Left cardiac atrium (tissue), 4 donors: Measurements from ENCODE around the gene SLC12A3. TPM values are rescaled to one million over a fixed set of nuclear protein-coding genes. Genes with fewer than 3 reads are reported as not detected.

Experiments
- ATAC-seq, 2 donors: fragments of 200-7000 bp; cut with Tn5 transposase; one replicate each; pipeline ENCODE4 v1.9.1; 2020; ENCODE audit warnings: mild to moderate bottlenecking in 2 of 2, moderate library complexity in 2 of 2
- DNase-seq: peaks from one replicate; pipeline ENCODE4 v3.0.0-alpha.2; 2020
- intact Hi-C, 2 donors: fragments of 100-400 bp; cut with DNase I; formaldehyde crosslinking; loops; one replicate each; pipeline versions ENCODE4 v1.14.1 to v1.15.1; 2022 to 2023
- long read RNA-seq: library from polyadenylated mRNA; unstranded; transcript quantifications from one replicate; pipeline ENCODE4 v2.0.0, GENCODE V29; 2021
- total RNA-seq, 2 donors: library from RNA; stranded (reverse); fragmentation: NEBNext Ultra II Directional; extraction: Animal tissue kit (Norgen Biotek cat#: 25700); gene quantifications; one replicate each; pipeline ENCODE4 v1.2.1, GENCODE V29; 2021
- donor health status: DM: no; HTN: yes; CAD: no.
- donor health status: DM: no; HTN: yes; CAD: no; lungs with severe emphysema.
- donor health status: DM: yes; HTN: yes; CAD: no.
- donor health status: Dilated cardiomyopathy.

SLC12A3 gene
- not detected for total RNA-seq
- long read RNA-seq, result 0 reads

- ATAC-seq (no peak), DNase-seq (no peak)
- intact Hi-C loops, result loop anchor here (5.0 to 10.0 kb wide), 5 partner anchors 87 to 560 kb away; no protein-coding TSS in a partner anchor
These were observed at the start of gene SLC12A3 for GRCh38 chr16:56864960-56865359. TSS of gene SLC12A3 (plus strand) at chr16:56865207. CDS start at chr16:56865236, 29 bp downstream.

GRCh38 chr16:56815721-56816120 lies 49.3 kb upstream of the SLC12A3 start:
- intact Hi-C loops, result no loop called here
- DNase-seq (no peak), ATAC-seq (peak; percentile 50 to 56)

GRCh38 chr16:56817056-56817455 lies 48.0 kb upstream of the SLC12A3 start:
- no peak for DNase-seq
- intact Hi-C loops, result no loop called here
- ATAC-seq, result no peak

GRCh38 chr16:56817938-56818337 lies 47.1 kb upstream of the SLC12A3 start:
- no peak for DNase-seq
- no peak for ATAC-seq
- intact Hi-C loops, result no loop called here

- ATAC-seq, result no peak
- no peak for DNase-seq
- intact Hi-C loops, result no loop called here
These were observed 41.8 kb upstream of the SLC12A3 start for GRCh38 chr16:56823081-56823733.

- intact Hi-C loops, result no loop called here
- ATAC-seq, result peak; percentile 54 to 85
- no peak for DNase-seq
These were observed 40.7 kb upstream of the SLC12A3 start for GRCh38 chr16:56824331-56824730.

GRCh38 chr16:56824804-56825203 lies 40.2 kb upstream of the SLC12A3 start:
- ATAC-seq (no peak), DNase-seq (no peak)
- intact Hi-C loops, result no loop called here

- ATAC-seq, result no peak
- intact Hi-C loops, result no loop called here
These were observed 39.2 kb upstream of the SLC12A3 start for GRCh38 chr16:56825826-56826225.

GRCh38 chr16:56828647-56829046 lies 36.4 kb upstream of the SLC12A3 start:
- intact Hi-C loops, result no loop called here
- no peak for ATAC-seq

More at GRCh38 chr16:56825826-56826225, 39.2 kb upstream of the SLC12A3 start:
- DNase-seq, result no peak

GRCh38 chr16:56830669-56831068 lies 34.3 kb upstream of the SLC12A3 start:
- intact Hi-C loops, result no loop called here
- ATAC-seq, result no peak
- no peak for DNase-seq

More at GRCh38 chr16:56828647-56829046, 36.4 kb upstream of the SLC12A3 start:
- no peak for DNase-seq

- ATAC-seq, result no peak
- intact Hi-C loops, result no loop called here
- no peak for DNase-seq
These were observed 32.2 kb upstream of the SLC12A3 start for GRCh38 chr16:56832768-56833167.

GRCh38 chr16:56833243-56833970 lies 31.6 kb upstream of the SLC12A3 start:
- DNase-seq (no peak), ATAC-seq (no peak)
- intact Hi-C loops, result no loop called here

- no peak for DNase-seq
- no peak for ATAC-seq
- intact Hi-C loops, result no loop called here
These were observed 29.7 kb upstream of the SLC12A3 start for GRCh38 chr16:56835320-56835719.

GRCh38 chr16:56836410-56837230 lies 28.4 kb upstream of the SLC12A3 start:
- intact Hi-C loops, result no loop called here
- DNase-seq (no peak), ATAC-seq (no peak)

GRCh38 chr16:56838622-56839337 lies 26.2 kb upstream of the SLC12A3 start:
- no peak for ATAC-seq

GRCh38 chr16:56841233-56841632 lies 23.8 kb upstream of the SLC12A3 start:
- intact Hi-C loops, result no loop called here
- ATAC-seq, result no peak
- no peak for DNase-seq

More at GRCh38 chr16:56838622-56839337, 26.2 kb upstream of the SLC12A3 start:
- intact Hi-C loops, result no loop called here
- no peak for DNase-seq

- DNase-seq (no peak), ATAC-seq (no peak)
- intact Hi-C loops, result no loop called here
These were observed 23.3 kb upstream of the SLC12A3 start for GRCh38 chr16:56841659-56842058.

- intact Hi-C loops, result no loop called here
- ATAC-seq, result no peak
- DNase-seq, result no peak
These were observed 22.9 kb upstream of the SLC12A3 start for GRCh38 chr16:56842133-56842532.

- intact Hi-C loops, result no loop called here
- ATAC-seq, result no peak
- DNase-seq, result no peak
These were observed 21.0 kb upstream of the SLC12A3 start for GRCh38 chr16:56844056-56844455.
